CD4-positive, alpha-beta T cell (primary cell): ENCODE results near the gene IGDCC3. TPM values are rescaled to one million over a fixed set of nuclear protein-coding genes. Genes with fewer than 3 reads are reported as not detected.

Experiments used
- ATAC-seq: fragments of 200-7000 bp; cut with Tn5 transposase; one replicate; pipeline ENCODE4 v1.10.0; 2022; ENCODE audit warnings: mild to moderate bottlenecking; ENCODE audit not compliant: poor library complexity
- CTCF ChIA-PET: fragments of 350-600 bp; sonication (Branson Sonifier 250); formaldehyde crosslinking; loops from one replicate; lab custom pipeline; 2021; ENCODE audit warnings: antibody characterized with exemption, inconsistent platforms; lab: Charles Lee
- POLR2A ChIA-PET: fragments of 350-600 bp; sonication (Branson Sonifier 250); formaldehyde crosslinking; loops from one replicate; lab custom pipeline; 2021; ENCODE audit warnings: antibody characterized with exemption, inconsistent platforms; lab: Charles Lee
- DNase-seq, 14 experiments: peaks; one replicate each; pipeline ENCODE4 v3.0.0-alpha.2; 2013 to 2020; ENCODE audit warnings: mixed read lengths in 2 of 14
- H3K27ac ChIP-seq, 2 donors: one replicate each; pipeline versions ENCODE4 v1.5.1 to v1.7.0; 2013; ENCODE audit warnings: low read length in 2 of 2, low read depth in 1 of 2, mild to moderate bottlenecking in 1 of 2
- H3K27me3 ChIP-seq, 2 experiments: 1 replicate in 1 of 2; 2 replicates in 1 of 2; pipeline versions ENCODE4 v1.6.1 to v1.7.0; 2013; ENCODE audit warnings: low read length in 2 of 2, control low read depth in 1 of 2, mild to moderate bottlenecking in 1 of 2, moderate library complexity in 1 of 2; ENCODE audit not compliant: insufficient read depth in 2 of 2, control insufficient read depth in 1 of 2
- H3K36me3 ChIP-seq: one replicate; pipeline ENCODE4 v1.6.1; 2013; ENCODE audit warnings: low read length, control low read depth; ENCODE audit not compliant: insufficient read depth
- H3K4me1 ChIP-seq: one replicate; pipeline ENCODE4 v1.6.1; 2013; ENCODE audit warnings: low read length, control low read depth; ENCODE audit not compliant: insufficient read depth
- H3K4me3 ChIP-seq: one replicate; pipeline ENCODE4 v1.5.1; 2013; ENCODE audit warnings: mild to moderate bottlenecking, low read length, moderate library complexity
- H3K9me3 ChIP-seq, 2 experiments: 1 replicate in 1 of 2; 2 replicates in 1 of 2; pipeline versions ENCODE4 v1.6.1 to v1.7.0; 2013; ENCODE audit warnings: low read length in 2 of 2, mild to moderate bottlenecking in 2 of 2, control low read depth in 1 of 2, moderate library complexity in 1 of 2; ENCODE audit not compliant: control insufficient read depth in 1 of 2, insufficient read depth in 1 of 2
- H3K27ac Mint-ChIP-seq: one replicate; pipeline ENCODE4 v1.8.0; 2020; ENCODE audit warnings: mixed read lengths
- H3K27me3 Mint-ChIP-seq: one replicate; pipeline ENCODE4 v1.8.0; 2021; ENCODE audit warnings: mixed read lengths
- H3K36me3 Mint-ChIP-seq: one replicate; pipeline ENCODE4 v1.8.0; 2021; ENCODE audit warnings: low read depth, mixed read lengths
- H3K4me1 Mint-ChIP-seq: one replicate; pipeline ENCODE4 v1.8.0; 2021; ENCODE audit warnings: low read depth, mixed read lengths
- H3K4me3 Mint-ChIP-seq: one replicate; pipeline ENCODE4 v1.8.0; 2020; ENCODE audit warnings: mild to moderate bottlenecking, mixed read lengths
- H3K9me3 Mint-ChIP-seq: one replicate; pipeline ENCODE4 v1.8.0; 2020; ENCODE audit warnings: mixed read lengths
- intact Hi-C, 2 experiments: fragments of 100-400 bp; cut with DNase I in 1 of 2; cut with micrococcal nuclease in 1 of 2; formaldehyde crosslinking; loops; one replicate each; pipeline versions ENCODE4 v1.15.1 to v1.9.0; 2023 to 2025; cut with DNase I, micrococcal nuclease
- polyA plus RNA-seq, 2 donors: library from polyadenylated mRNA; unstranded; fragments of 120-200 nt; gene quantifications; one replicate each; pipeline ENCODE4 v1.2.1, GENCODE V29; 2013
- total RNA-seq, 174 experiments: library from RNA in 2 of 174; stranded (reverse) in 2 of 174; gene quantifications; one replicate each; pipeline ENCODE4 v1.2.3 and lab custom pipeline; 2021 to 2026
- TF ChIP-seq, protein P1 (sequence below): fragments of 200-600 bp; IDR thresholded peaks from one replicate; pipeline ENCODE4 v1.8.0; 2022; ENCODE audit warnings: antibody characterized with exemption, mild to moderate bottlenecking

IGDCC3 gene
- total RNA-seq (not detected), total RNA-seq (lab: John Stamatoyannopoulos, UW) (0 to 0.16 (median 0) reads per million in 172 experiments)
- polyA plus RNA-seq (2013, experiment 1 of 2) = not detected
- polyA plus RNA-seq (2013, experiment 2 of 2) = 0.05 TPM

DNA sequence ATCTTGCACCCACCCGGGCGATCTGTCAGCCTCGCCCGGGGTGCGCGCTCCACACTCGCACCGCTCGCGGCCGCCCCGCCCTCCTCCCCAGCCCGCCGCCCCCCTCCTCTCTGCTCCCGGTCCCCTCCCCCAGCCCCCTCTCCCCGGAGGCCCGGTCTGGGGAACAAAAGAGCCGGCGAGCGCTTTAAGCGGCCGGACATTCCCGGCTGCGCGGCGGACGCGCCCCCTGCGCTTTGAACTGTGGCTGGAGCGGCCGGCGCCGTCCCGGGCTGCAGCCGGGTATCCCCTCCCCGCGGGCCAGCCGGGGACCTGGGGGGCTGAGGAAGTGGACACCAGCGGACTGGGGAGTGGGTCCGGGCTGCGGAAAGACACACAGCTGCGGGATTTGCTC lies at the start of gene IGDCC3:
IGDCC3 (minus strand) TSS at position 27 of the 391 bp plus-strand sequence. CDS start 214 bp downstream, outside the sequence.
- Mint-ChIP-seq H3K36me3 (no peaks in the 10 kb centered on the region), H3K27ac (no peak within 1 kb of the TSS), H3K9me3 (no peaks in the 10 kb centered on the region), H3K27me3 (peaks cover 69% of the 10 kb centered on the region), H3K4me1 (peaks cover 22% of the 10 kb centered on the region), H3K4me3 (peak within 1 kb of the TSS; percentile 82)
- peaks cover 0 to 6% of the 10 kb centered on the region in 2 experiments for H3K9me3 ChIP-seq
- no peaks in the 10 kb centered on the region for H3K36me3 ChIP-seq
- intact Hi-C loops = no loop called here
- DNase-seq (no peak), ATAC-seq (no peak)
- CTCF ChIA-PET = no interaction called here
- POLR2A ChIA-PET = no interaction called here
- H3K27me3 ChIP-seq = peaks cover 38 to 53% of the 10 kb centered on the region in 2 experiments
- H3K27ac ChIP-seq = no peak within 1 kb of the TSS
- TF ChIP-seq, protein P1, sequence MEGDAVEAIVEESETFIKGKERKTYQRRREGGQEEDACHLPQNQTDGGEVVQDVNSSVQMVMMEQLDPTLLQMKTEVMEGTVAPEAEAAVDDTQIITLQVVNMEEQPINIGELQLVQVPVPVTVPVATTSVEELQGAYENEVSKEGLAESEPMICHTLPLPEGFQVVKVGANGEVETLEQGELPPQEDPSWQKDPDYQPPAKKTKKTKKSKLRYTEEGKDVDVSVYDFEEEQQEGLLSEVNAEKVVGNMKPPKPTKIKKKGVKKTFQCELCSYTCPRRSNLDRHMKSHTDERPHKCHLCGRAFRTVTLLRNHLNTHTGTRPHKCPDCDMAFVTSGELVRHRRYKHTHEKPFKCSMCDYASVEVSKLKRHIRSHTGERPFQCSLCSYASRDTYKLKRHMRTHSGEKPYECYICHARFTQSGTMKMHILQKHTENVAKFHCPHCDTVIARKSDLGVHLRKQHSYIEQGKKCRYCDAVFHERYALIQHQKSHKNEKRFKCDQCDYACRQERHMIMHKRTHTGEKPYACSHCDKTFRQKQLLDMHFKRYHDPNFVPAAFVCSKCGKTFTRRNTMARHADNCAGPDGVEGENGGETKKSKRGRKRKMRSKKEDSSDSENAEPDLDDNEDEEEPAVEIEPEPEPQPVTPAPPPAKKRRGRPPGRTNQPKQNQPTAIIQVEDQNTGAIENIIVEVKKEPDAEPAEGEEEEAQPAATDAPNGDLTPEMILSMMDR = no peak
- peaks cover 13% of the 10 kb centered on the region for H3K4me1 ChIP-seq
- peak within 1 kb of the TSS; percentile 37 for H3K4me3 ChIP-seq

- CTCF ChIA-PET = no interaction called here
- Mint-ChIP-seq H3K4me3 (no peak overlapping the region), H3K4me1 (peaks cover 16% of the 10 kb centered on the region), H3K27ac (no peak overlapping the region), H3K9me3 (no peaks in the 10 kb centered on the region), H3K27me3 (peaks cover 45% of the 10 kb centered on the region), H3K36me3 (no peaks in the 10 kb centered on the region)
- Histone ChIP-seq H3K36me3 (no peaks in the 10 kb centered on the region), H3K4me1 (peaks cover 12% of the 10 kb centered on the region), H3K9me3 (peaks cover 0 to 3% of the 10 kb centered on the region in 2 experiments), H3K4me3 (no peak overlapping the region), H3K27ac (no peak overlapping the region), H3K27me3 (peaks cover 17 to 37% of the 10 kb centered on the region in 2 experiments)
- TF ChIP-seq, protein P1 = no peak
- POLR2A ChIA-PET = no interaction called here
- intact Hi-C loops = no loop called here
- ATAC-seq (no peak), DNase-seq (no peak)
Observed at GRCh38 chr15:65426216-65426853, 48.5 kb upstream of the IGDCC3 start.

- H3K27ac ChIP-seq = no peak overlapping the region
- H3K27me3 ChIP-seq = peaks cover 25 to 50% of the 10 kb centered on the region in 2 experiments
- CTCF ChIA-PET = no interaction called here
- Mint-ChIP-seq H3K27ac (no peak overlapping the region), H3K27me3 (peaks cover 57% of the 10 kb centered on the region), H3K36me3 (no peaks in the 10 kb centered on the region), H3K9me3 (no peaks in the 10 kb centered on the region), H3K4me1 (peaks cover 16% of the 10 kb centered on the region), H3K4me3 (no peak overlapping the region)
- TF ChIP-seq, protein P1 = no peak
- no peaks in the 10 kb centered on the region for H3K36me3 ChIP-seq
- no peak overlapping the region for H3K4me3 ChIP-seq
- DNase-seq = no peak
- intact Hi-C loops = no loop called here
- POLR2A ChIA-PET = no interaction called here
- peaks cover 17% of the 10 kb centered on the region for H3K4me1 ChIP-seq
- peaks cover 0 to 3% of the 10 kb centered on the region in 2 experiments for H3K9me3 ChIP-seq
- ATAC-seq = no peak
Observed at GRCh38 chr15:65424683-65425082, 46.9 kb upstream of the IGDCC3 start.
